ENCODE measurements around the gene SMARCB1. TPM values are rescaled to one million over a fixed set of nuclear protein-coding genes. Genes with fewer than 3 reads are reported as not detected.

SMARCB1 gene
- total RNA-seq, 1 experiment from 2014 or later: 136 TPM

- Mint-ChIP-seq H3K27ac (peak overlapping the region in 2 of 3 experiments; percentile 27 to 62; a peak in 1 of 7 replicates), H3K9me3 (no peaks in the 10 kb centered on the region), H3K4me3 (no peak overlapping the region; a peak in 1 of 5 replicates), H3K27me3 (ENCODE audit: low read depth) (peaks cover 5% of the 10 kb centered on the region), H3K4me1 (peaks cover 3 to 5% of the 10 kb centered on the region in 2 experiments; a peak in 3 of 4 replicates), H3K36me3 (ENCODE audit: insufficient read depth in 1 of 3, low read depth in 3 of 3) (no peaks in the 10 kb centered on the region)
- Histone ChIP-seq H2AFZ (ENCODE audit: low read length) (no peak overlapping the region), H3K27ac (ENCODE audit: insufficient read length, low read depth, low read length) (no peak overlapping the region), H3K79me2 (ENCODE audit: insufficient read depth, low read length) (no peaks in the 10 kb centered on the region), H2BK20ac (ENCODE audit: low read depth, low read length, poor library complexity, severe bottlenecking) (no peak overlapping the region), H2BK15ac (ENCODE audit: low read depth, low read length) (no peak overlapping the region), H3T11ph (ENCODE audit: low read length) (no peak overlapping the region), H2BK120ac (ENCODE audit: low read depth, low read length, poor library complexity, severe bottlenecking) (no peak overlapping the region), H2AK5ac (ENCODE audit: insufficient read length, low read length) (no peak overlapping the region), H3K4ac (ENCODE audit: low read depth, low read length) (no peak overlapping the region), H3K4me1 (ENCODE audit: insufficient read depth, low read length) (no peaks in the 10 kb centered on the region), H3K9ac (ENCODE audit: extremely low read depth, insufficient read length, low read length) (no peak overlapping the region), H4K91ac (ENCODE audit: insufficient read length, low read depth, low read length) (no peak overlapping the region), H3K14ac (ENCODE audit: insufficient read depth, low read length) (no peak overlapping the region), H3K9me3 (ENCODE audit: control insufficient read depth, low read depth, low read length) (no peaks in the 10 kb centered on the region), H2BK5ac (ENCODE audit: insufficient read length, low read length) (no peak overlapping the region), H3K18ac (ENCODE audit: insufficient read length, low read depth, low read length) (no peak overlapping the region), H4K20me1 (ENCODE audit: control insufficient read depth, insufficient read depth, insufficient read length) (no peaks in the 10 kb centered on the region), H3K23me2 (ENCODE audit: insufficient read length, low read depth, low read length, poor library complexity, severe bottlenecking) (no peaks in the 10 kb centered on the region), H3K23ac (ENCODE audit: insufficient read length, low read depth, low read length) (no peak overlapping the region), H4K5ac (ENCODE audit: insufficient read length, low read depth, low read length) (no peak overlapping the region), H3K4me2 (ENCODE audit: insufficient read depth, insufficient read length, low read length) (no peak overlapping the region), H3K79me1 (ENCODE audit: insufficient read depth, low read depth, low read length, poor library complexity, severe bottlenecking) (no peaks in the 10 kb centered on the region), H3K56ac (ENCODE audit: insufficient read length, low read depth, low read length) (no peak overlapping the region), H4K8ac (replicated peaks; ENCODE audit: insufficient read length, low read depth, low read length) (no peak overlapping the region), H3K27me3 (ENCODE audit: insufficient read depth, low read length) (no peaks in the 10 kb centered on the region), H2BK12ac (ENCODE audit: insufficient read length, low read depth, low read length) (no peak overlapping the region)
- no peak for TF ChIP-seq CTCF (conservative IDR thresholded peaks at IDR 0.05)
- no CpG with 5 or more reads among the region's 15 CpGs for WGBS (ENCODE audit: extremely low coverage, insufficient read length, low lambda C conversion rate)
- DNase-seq: no peak
These were observed 5.7 kb upstream of the SMARCB1 start for GRCh38 chr22:23781065-23781464.
